Body of pancreas (tissue), 4 donors: ENCODE measurements around the gene EFCAB14. TPM values are rescaled to one million over a fixed set of nuclear protein-coding genes. Genes with fewer than 3 reads are reported as not detected.
"Not testable (repeated sequence)": the region's sequence is repeated elsewhere in the genome, so short reads cannot be mapped to it uniquely, and the experiment has no call there.

Source experiments
- ATAC-seq: fragments of 150-250 bp; one replicate; pipeline ENCODE4 v1.9.1; 2016
- DNase-seq, 4 donors: peaks; one replicate each; pipeline ENCODE4 v3.0.0-alpha.2; 2019
- H3K27ac ChIP-seq, 4 donors: fragments of 200-600 bp; sonication (generic); 1 replicate in 3 of 4; 2 replicates in 1 of 4; pipeline versions ENCODE4 v1.5.1 to v1.6.1; 2016 to 2019; ENCODE audit warnings: mild to moderate bottlenecking in 1 of 4, mixed read lengths in 1 of 4, moderate library complexity in 1 of 4
- H3K27me3 ChIP-seq, 2 donors: fragments of 200-600 bp; sonication (generic); one replicate each; pipeline ENCODE4 v1.6.0; 2016; ENCODE audit warnings: mild to moderate bottlenecking in 1 of 2
- H3K36me3 ChIP-seq, 2 donors: fragments of 200-600 bp; sonication (generic); replicated peaks in 1 of 2; 2 replicates each; pipeline ENCODE4 v1.5.1; 2016; ENCODE audit warnings: low read depth in 2 of 2; ENCODE audit not compliant: insufficient read depth in 1 of 2
- H3K4me1 ChIP-seq: fragments of 200-600 bp; sonication (generic); one replicate; pipeline ENCODE4 v1.6.0; 2016
- H3K4me3 ChIP-seq, 2 donors: fragments of 200-600 bp; sonication (generic); 1 replicate in 1 of 2; 2 replicates in 1 of 2; pipeline ENCODE4 v1.5.1; 2016 to 2019
- H3K9me3 ChIP-seq, 3 donors: fragments of 200-600 bp; sonication (generic); 1 replicate in 2 of 3; 2 replicates in 1 of 3; pipeline ENCODE4 v1.5.1; 2016
- CTCF ChIP-seq, 7 experiments: fragments of 450-650 bp in 4 of 7; fragments of 200-600 bp in 3 of 7; sonication (generic) in 3 of 7; IDR thresholded peaks; one replicate each; pipeline ENCODE4 v1.5.1; 2016 to 2019; ENCODE audit warnings: antibody characterized with exemption in 7 of 7
- POLR2A ChIP-seq, 3 donors: fragments of 450-650 bp; IDR thresholded peaks; one replicate each; pipeline ENCODE4 v1.6.1; 2016; ENCODE audit warnings: antibody characterized with exemption in 3 of 3, mild to moderate bottlenecking in 2 of 3
- WGBS, 2 donors: methylation state at CpG; one replicate each; pipeline ENCODE4 v1.1.5; 2017; 5-methylcytosine and 5-hydroxymethylcytosine counted together
- intact Hi-C: fragments of 100-400 bp; cut with DNase I; formaldehyde crosslinking; loops from one replicate; pipeline ENCODE4 v1.15.1; 2023
- total RNA-seq, 2 donors: library from RNA; depleted of rRNA; stranded (reverse); fragments of >200 nt; gene quantifications; one replicate each; pipeline ENCODE4 v1.1.0, GENCODE V29; 2016

The EFCAB14 gene
- total RNA-seq, 2 donors from 2014 or later: 36.9 to 40.7 TPM

- intact Hi-C loops: loop anchor here (5.0 to 10.0 kb wide), 2 partner anchors 97 to 244 kb away; no protein-coding TSS in a partner anchor
Observed at GRCh38 chr1:46721686-46722205, 2.8 kb upstream of the EFCAB14 start.

GRCh38 chr1:46721204-46721603 is 2.3 kb upstream of the EFCAB14 start:
- DNase-seq (no peak), ATAC-seq (no peak)
- no peaks in the 10 kb centered on the region for H3K27me3 ChIP-seq
- intact Hi-C loops: loop anchor here (5.0 to 10.0 kb wide), 2 partner anchors 96 to 244 kb away; no protein-coding TSS in a partner anchor
- no peak overlapping the region for H3K27ac ChIP-seq
- H3K4me1 ChIP-seq: peaks cover 30% of the 10 kb centered on the region
- H3K9me3 ChIP-seq: no peaks in the 10 kb centered on the region
- no peaks in the 10 kb centered on the region for H3K36me3 ChIP-seq
- 67 to 80% methylated on average over 1 of the region's 1 CpG for WGBS, 2 donors
- H3K4me3 ChIP-seq: no peak overlapping the region
- TF ChIP-seq POLR2A (IDR thresholded peaks at IDR 0.05): no peak
- no peak for TF ChIP-seq CTCF (IDR thresholded peaks at IDR 0.05)

More at GRCh38 chr1:46721686-46722205, 2.8 kb upstream of the EFCAB14 start:
- Histone ChIP-seq H3K4me1 (peaks cover 24% of the 10 kb centered on the region), H3K4me3 (no peak overlapping the region), H3K27me3 (peaks cover 0 to 3% of the 10 kb centered on the region in 2 donors), H3K27ac (no peak overlapping the region), H3K9me3 (no peaks in the 10 kb centered on the region), H3K36me3 (no peaks in the 10 kb centered on the region)
- ATAC-seq: no peak
- DNase-seq: no peak
- 29 to 65% methylated on average over 3 of the region's 3 CpGs for WGBS, 2 donors
- no peak for TF ChIP-seq POLR2A (IDR thresholded peaks at IDR 0.05)
- TF ChIP-seq CTCF (IDR thresholded peaks at IDR 0.05): no peak

GRCh38 chr1:46720319-46720718 is 1.4 kb upstream of the EFCAB14 start:
- H3K36me3 ChIP-seq, H3K27me3 ChIP-seq, ATAC-seq, H3K9me3 ChIP-seq, DNase-seq, H3K4me3 ChIP-seq: not testable (repeated sequence)
- Histone ChIP-seq H3K27ac (peak overlapping the region in 1 of 4 donors; percentile 90), H3K4me1 (peaks cover 37% of the 10 kb centered on the region)
- 91 to 95% methylated on average over 8 of the region's 8 CpGs for WGBS, 2 donors
- intact Hi-C loops: loop anchor here (5.0 to 10.0 kb wide), 2 partner anchors 96 to 243 kb away; no protein-coding TSS in a partner anchor

- DNase-seq (peak; percentile 24 to 47 (median 42)), ATAC-seq (peak; percentile 5)
- H3K27me3 ChIP-seq: no peaks in the 10 kb centered on the region
- no peaks in the 10 kb centered on the region for H3K36me3 ChIP-seq
- intact Hi-C loops: loop anchor here (5.0 to 10.0 kb wide), 2 partner anchors 95 to 242 kb away; no protein-coding TSS in a partner anchor
- H3K4me3 ChIP-seq: no peak overlapping the region
- H3K27ac ChIP-seq: peak overlapping the region; percentile 57 to 90 (median 81)
- WGBS, 2 donors: 4% methylated on average over 3 of the region's 3 CpGs
- H3K9me3 ChIP-seq: no peaks in the 10 kb centered on the region
- H3K4me1 ChIP-seq: peaks cover 43% of the 10 kb centered on the region
- TF ChIP-seq CTCF (IDR thresholded peaks at IDR 0.05) (no peak), POLR2A (IDR thresholded peaks at IDR 0.05) (no peak)
Observed at GRCh38 chr1:46719689-46720088, 775 bp upstream of the EFCAB14 start.

GRCh38 chr1:46718340-46718726 is 581 bp downstream of the EFCAB14 start:
- 0 to 1% methylated on average over 12 of the region's 12 CpGs for WGBS, 2 donors
- H3K9me3 ChIP-seq: no peaks in the 10 kb centered on the region
- H3K36me3 ChIP-seq: no peaks in the 10 kb centered on the region
- peaks cover 53% of the 10 kb centered on the region for H3K4me1 ChIP-seq
- peak overlapping the region; percentile 57 to 90 (median 81) for H3K27ac ChIP-seq
- intact Hi-C loops: no loop called here
- TF ChIP-seq CTCF (IDR thresholded peaks at IDR 0.05) (no peak), POLR2A (IDR thresholded peaks at IDR 0.05) (no peak)
- DNase-seq (no peak), ATAC-seq (no peak)
- H3K4me3 ChIP-seq: peak overlapping the region; percentile 70 to 77
- H3K27me3 ChIP-seq: no peaks in the 10 kb centered on the region
